ENCODE results near the gene MACROD2. TPM values are rescaled to one million over a fixed set of nuclear protein-coding genes. Genes with fewer than 3 reads are reported as not detected.

Gene MACROD2
- total RNA-seq, 1 experiment from 2014 or later: 3.7 TPM

GRCh38 chr20:14303106-14303505, 307.8 kb downstream of the MACROD2 start:
- intact Hi-C loops (cut with micrococcal nuclease): no loop called here
- CTCF ChIA-PET: no interaction called here

More at GRCh38 chr20:14303106-14303505, 307.8 kb downstream of the MACROD2 start:
- Histone ChIP-seq H3K27me3 (ENCODE audit: insufficient read depth, low read length) (no peaks in the 10 kb centered on the region), H3K27ac (ENCODE audit: low read depth, low read length) (no peak overlapping the region), H2AFZ (ENCODE audit: low read depth, low read length, poor library complexity, severe bottlenecking) (no peak overlapping the region), H3K36me3 (ENCODE audit: control insufficient read depth in 1 of 2, insufficient read depth in 2 of 2, low read length in 2 of 2) (no peaks in the 10 kb centered on the region), H3K4me1 (ENCODE audit: control insufficient read depth in 1 of 2, insufficient read depth in 2 of 2, low read length in 2 of 2) (no peaks in the 10 kb centered on the region), H3K9me2 (ENCODE audit: insufficient read depth) (no peaks in the 10 kb centered on the region), H4K20me1 (ENCODE audit: insufficient read depth) (no peaks in the 10 kb centered on the region), H3K4me3 (replicated peaks in 1 of 2; ENCODE audit: low read depth in 1 of 2, low read length in 2 of 2) (no peak overlapping the region), H3K79me2 (ENCODE audit: insufficient read depth, low read length) (no peaks in the 10 kb centered on the region), H3K4me2 (ENCODE audit: low read length) (no peak overlapping the region), H3K9me3 (ENCODE audit: control insufficient read depth in 1 of 2, insufficient read depth in 1 of 2, low read depth in 1 of 2, low read length in 2 of 2) (no peaks in the 10 kb centered on the region), H3K9ac (ENCODE audit: low read length) (no peak overlapping the region)
- DNase-seq (ENCODE audit: low read depth, low spot score) (no peak), ATAC-seq (no peak)
- ChIA-PET RAD21 (ENCODE audit: low non-redundant PET in 1 of 2, low total read pairs in 2 of 2, uncharacterized antibody in 2 of 2, unreplicated experiment in 2 of 2) (no interaction called here), POLR2A (no interaction called here)
- TF ChIP-seq ZBTB33 (IDR thresholded peaks at IDR 0.05; ENCODE audit: extremely low read depth, insufficient replicate concordance, low read length) (no peak), SP1 (IDR thresholded peaks at IDR 0.05; ENCODE audit: low read depth) (no peak), JUND (IDR thresholded peaks at IDR 0.05) (no peak), ZNF274 (IDR thresholded peaks at IDR 0.05; ENCODE audit: low read depth, low read length) (no peak), TCF7L2 (IDR thresholded peaks at IDR 0.05; ENCODE audit: borderline replicate concordance, extremely low read depth, insufficient read depth, insufficient read length) (no peak), ZFX (IDR thresholded peaks at IDR 0.05) (no peak), POLR2A (IDR thresholded peaks at IDR 0.05; ENCODE audit: borderline replicate concordance, extremely low read depth, insufficient read depth, insufficient read length) (no peak), YY1 (IDR thresholded peaks at IDR 0.05; ENCODE audit: extremely low read depth, insufficient replicate concordance, low read depth, low read length) (no peak), RAD21 (IDR thresholded peaks at IDR 0.05; ENCODE audit: low read depth) (no peak), ATF3 (IDR thresholded peaks at IDR 0.05) (no peak), EGR1 (IDR thresholded peaks at IDR 0.05; ENCODE audit: low read depth) (no peak), CBX3 (IDR thresholded peaks at IDR 0.05; ENCODE audit: low read depth) (no peak), CEBPB (IDR thresholded peaks at IDR 0.05; ENCODE audit: low read depth) (no peak), SIN3A (IDR thresholded peaks at IDR 0.05; ENCODE audit: low read depth) (no peak), REST (IDR thresholded peaks at IDR 0.05; ENCODE audit: low read depth) (no peak), EZH2 (IDR thresholded peaks at IDR 0.05) (no peak), FOSL1 (IDR thresholded peaks at IDR 0.05; ENCODE audit: low read depth) (no peak), MAX (IDR thresholded peaks at IDR 0.05) (no peak), EZH2phosphoT487 (IDR thresholded peaks at IDR 0.05; ENCODE audit: borderline replicate concordance) (no peak)
- BruUV-seq (replicated peaks): no TSS peak

Data from HCT116 (cell line).